ENCODE measurements around the gene POGZ. TPM values are rescaled to one million over a fixed set of nuclear protein-coding genes. Genes with fewer than 3 reads are reported as not detected.
"Not testable (repeated sequence)": the region's sequence is repeated elsewhere in the genome, so short reads cannot be mapped to it uniquely, and the experiment has no call there.

Gene POGZ
- total RNA-seq, 1 experiment from 2014 or later, result 34.5 TPM

DNA sequence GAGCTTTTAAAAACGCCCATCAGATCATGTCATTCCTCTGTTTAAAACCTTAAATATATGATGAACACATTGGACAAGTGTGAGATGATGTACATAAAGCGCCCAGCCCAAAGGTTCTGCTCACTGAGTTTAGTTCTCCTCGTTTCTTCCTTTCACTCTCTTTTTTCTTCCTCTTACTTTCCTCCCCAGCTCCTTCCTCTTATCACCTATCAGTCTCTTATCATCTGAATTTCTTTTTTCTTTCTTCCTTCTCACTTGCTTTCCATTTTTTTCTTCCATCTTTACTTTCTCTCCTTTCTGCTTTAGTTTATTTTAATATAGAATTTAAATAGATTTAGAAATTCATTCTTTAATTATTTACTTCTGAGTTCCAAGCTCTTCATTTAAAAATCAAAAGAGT lies 17.8 kb upstream of the POGZ start:
- no peak for DNase-seq (ENCODE audit: extremely low read depth, low read depth)

GRCh38 chr1:151476083-151476482 lies 16.8 kb upstream of the POGZ start:
- DNase-seq (ENCODE audit: extremely low read depth, low read depth), result no peak

- DNase-seq (ENCODE audit: extremely low read depth, low read depth), result no peak
These were observed 15.9 kb upstream of the POGZ start for GRCh38 chr1:151475175-151475574.

- DNase-seq (ENCODE audit: extremely low read depth, low read depth), result no peak
These were observed 15.5 kb upstream of the POGZ start for GRCh38 chr1:151474745-151475144.

DNA sequence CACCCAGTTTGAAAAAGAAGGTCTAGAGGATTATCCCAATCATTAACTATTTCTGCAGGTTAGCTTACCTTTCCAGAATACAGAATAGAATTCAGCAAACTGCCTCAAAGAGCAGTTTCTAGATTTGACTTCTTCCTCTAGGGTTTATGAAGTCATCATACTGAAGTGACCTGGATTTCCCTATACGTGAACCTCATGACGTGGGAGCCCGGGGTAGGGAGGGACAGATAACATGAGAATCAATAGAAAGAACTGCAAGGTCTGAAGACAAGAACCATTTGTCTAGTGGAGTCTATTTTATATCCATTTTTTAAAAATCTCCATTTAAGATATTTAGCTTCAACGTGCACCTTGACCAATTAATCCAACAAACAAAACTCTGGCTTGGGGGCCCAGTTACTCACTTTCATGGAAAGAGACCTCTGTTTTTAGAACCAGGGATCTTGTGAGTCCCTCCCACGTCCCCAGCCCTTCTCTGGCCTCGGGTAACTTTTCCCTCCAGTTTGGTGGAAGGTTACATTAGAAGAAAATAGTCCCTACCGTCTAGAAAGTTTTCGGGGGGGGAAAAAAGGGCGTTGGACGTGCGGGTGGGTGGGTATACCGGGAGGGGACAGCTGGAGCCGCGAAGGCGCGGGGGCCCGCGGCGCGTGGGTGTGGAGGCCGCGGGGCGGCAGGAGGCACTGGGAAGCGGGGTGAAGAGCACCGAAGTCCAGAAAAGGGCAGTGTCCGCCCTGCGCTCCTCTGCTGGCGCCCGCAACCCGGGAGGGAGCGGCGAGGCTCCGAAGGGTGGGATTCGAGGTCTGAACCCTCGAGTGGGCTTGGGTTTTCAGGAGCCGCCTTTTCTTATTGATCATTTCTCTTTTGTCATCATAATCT lies 13.8 kb upstream of the POGZ start:
- no peak for DNase-seq (ENCODE audit: extremely low read depth, low read depth)

DNA sequence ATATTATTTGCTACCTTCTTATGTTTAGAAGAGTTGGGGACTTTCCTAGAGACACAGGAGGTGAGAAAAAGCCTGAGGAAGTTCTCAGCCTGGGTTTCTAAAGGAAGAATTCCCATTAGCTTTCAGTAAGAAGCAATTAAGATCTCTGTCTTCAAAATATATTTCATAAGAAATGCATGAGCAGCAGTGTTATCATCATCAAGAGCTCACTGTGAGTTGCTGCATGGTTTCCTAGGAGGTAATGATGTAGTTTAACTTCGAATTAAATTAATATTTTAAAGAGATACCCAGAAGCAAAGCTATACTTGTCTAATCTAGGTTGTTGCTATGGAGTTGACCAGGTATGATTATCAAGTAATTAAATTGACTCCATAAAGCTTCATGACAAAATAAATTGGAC lies 5.7 kb upstream of the POGZ start:
- DNase-seq (ENCODE audit: extremely low read depth, low read depth), result no peak

- DNase-seq (ENCODE audit: extremely low read depth, low read depth), result no peak
These were observed 2.4 kb upstream of the POGZ start for GRCh38 chr1:151461694-151462093.

GRCh38 chr1:151458802-151459330 lies 428 bp downstream of the POGZ start:
- peak; percentile 56 for DNase-seq (ENCODE audit: extremely low read depth, low read depth)

- DNase-seq (ENCODE audit: extremely low read depth, low read depth), result peak; percentile 60
These were observed 1.1 kb downstream of the POGZ start for GRCh38 chr1:151457911-151458801.

DNA sequence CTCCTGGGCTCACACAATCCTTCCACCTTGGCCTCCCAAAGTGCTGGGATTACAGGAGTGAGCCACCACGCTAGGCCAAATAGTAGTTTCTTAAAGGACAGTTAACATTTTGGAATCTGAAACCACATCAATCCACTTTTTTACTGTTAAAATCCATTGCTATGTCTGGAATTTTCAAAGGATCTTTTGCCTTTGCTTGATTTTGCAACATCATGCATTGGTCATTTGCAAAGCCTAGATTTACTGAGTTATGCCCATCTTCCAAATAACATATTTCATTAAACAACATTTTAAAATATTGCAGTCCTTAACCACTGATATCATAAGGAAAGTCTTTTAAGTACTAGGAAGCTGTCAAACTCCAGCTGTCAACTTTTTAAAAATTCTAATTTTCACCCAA lies 3.3 kb downstream of the POGZ start:
- DNase-seq (ENCODE audit: extremely low read depth, low read depth), result no peak

DNA sequence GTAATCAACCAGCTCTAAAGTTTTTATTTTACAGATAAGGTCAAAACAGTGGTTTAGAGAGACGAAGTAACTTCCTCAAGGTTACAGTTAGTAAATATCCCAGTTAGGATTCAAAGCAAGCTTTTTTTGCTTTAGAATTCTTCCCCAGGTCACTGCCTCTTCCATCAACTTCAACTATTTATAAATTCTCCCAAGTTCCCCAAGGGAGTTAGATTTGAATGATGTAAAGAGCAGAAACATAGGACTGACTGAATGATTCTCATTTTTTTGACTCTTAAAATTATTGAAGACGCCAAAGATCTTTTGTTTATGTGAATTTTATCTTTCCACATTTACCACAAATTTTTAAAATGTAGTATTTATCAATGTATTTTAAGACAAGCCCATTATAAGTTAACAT lies 4.1 kb downstream of the POGZ start:
- no peak for DNase-seq (ENCODE audit: extremely low read depth, low read depth)

GRCh38 chr1:151447696-151448095 lies 11.6 kb downstream of the POGZ start:
- DNase-seq (ENCODE audit: extremely low read depth, low read depth), result no peak

DNA sequence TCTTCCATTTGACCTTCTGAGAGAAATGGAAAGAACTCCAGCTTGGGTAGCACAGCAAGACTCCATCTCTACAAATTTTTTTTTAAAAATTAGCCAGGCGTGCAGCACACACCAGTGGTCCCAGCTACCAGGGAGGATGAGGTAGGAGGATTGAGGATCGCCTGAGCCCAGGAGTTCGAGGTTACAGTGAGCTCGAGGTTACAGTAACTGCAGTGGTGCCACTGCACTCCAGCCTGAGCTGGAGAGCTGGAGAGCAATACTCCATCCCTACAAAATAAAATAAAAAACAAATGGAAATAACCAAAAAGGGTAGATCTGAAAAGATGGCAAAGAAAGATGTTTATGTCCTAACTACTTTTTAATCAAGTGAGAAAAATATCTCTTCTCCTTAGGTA lies 14.5 kb downstream of the POGZ start:
- no peak for DNase-seq (ENCODE audit: extremely low read depth, low read depth)

DNA sequence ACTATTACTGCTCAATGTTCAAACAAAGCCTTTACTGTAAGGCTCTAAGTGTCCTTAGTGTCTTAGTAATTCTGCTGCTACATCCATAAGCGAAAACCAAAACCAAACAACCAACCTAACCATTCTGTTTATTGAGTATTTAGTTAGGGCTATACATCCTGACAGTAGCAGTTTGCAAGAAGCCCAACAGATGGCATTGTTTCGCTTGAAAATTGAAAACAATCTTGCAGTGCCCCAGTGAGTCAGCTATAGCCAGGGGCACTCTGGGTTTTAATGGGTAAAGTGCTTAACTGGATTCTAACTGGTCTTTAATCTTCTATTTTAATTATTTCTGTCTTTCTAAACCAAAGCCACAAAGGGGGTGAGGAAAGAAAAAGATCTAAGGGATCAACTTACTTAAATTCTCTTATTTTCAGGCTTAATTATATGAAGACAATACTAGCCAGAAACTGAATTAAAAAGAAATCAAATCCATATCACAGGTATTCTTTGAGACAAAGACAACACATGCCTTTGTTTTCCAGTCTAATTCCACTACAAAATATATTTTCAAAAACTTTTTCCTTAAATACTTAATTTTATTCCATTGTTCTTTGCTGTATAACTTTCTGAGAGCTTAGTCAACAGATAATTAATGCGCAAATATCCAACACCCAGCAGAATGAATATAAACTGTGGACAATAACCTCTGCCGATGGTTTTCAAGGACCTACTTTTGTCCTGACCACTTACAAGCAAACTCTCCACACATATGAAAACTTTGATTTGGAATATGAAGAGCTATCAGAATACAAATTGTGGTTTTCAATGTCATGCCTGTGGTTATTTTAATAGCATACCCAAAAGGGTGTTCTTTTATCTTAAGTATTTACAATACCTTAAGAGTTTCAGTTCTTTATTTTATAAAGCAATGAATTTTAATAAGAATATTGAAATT lies 15.2 kb downstream of the POGZ start:
- peak; percentile 88 for DNase-seq (ENCODE audit: extremely low read depth, low read depth)

- not testable (repeated sequence) for DNase-seq (ENCODE audit: extremely low read depth, low read depth)
These were observed 21.9 kb downstream of the POGZ start for GRCh38 chr1:151437396-151437795.

DNA sequence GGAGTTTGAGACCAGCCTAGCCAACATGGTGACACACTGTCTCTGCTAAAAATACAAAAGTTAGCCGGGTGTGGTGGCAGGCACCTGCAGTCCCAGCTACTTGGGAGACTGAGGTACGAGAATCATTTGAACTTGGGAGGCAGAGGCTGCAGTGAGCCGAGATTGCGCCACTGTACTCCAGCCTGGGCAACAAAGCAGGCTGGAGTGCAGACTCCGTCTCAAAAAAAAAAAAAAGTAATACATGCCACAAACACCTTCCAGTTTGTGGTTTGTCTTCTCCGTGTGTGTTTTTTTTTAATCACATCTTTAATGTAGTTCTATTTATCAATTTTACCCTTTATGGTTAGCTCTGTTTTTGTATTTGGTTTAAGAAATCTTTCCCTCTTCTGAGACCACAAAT lies 22.3 kb downstream of the POGZ start:
- DNase-seq (ENCODE audit: extremely low read depth, low read depth), result no peak

DNA sequence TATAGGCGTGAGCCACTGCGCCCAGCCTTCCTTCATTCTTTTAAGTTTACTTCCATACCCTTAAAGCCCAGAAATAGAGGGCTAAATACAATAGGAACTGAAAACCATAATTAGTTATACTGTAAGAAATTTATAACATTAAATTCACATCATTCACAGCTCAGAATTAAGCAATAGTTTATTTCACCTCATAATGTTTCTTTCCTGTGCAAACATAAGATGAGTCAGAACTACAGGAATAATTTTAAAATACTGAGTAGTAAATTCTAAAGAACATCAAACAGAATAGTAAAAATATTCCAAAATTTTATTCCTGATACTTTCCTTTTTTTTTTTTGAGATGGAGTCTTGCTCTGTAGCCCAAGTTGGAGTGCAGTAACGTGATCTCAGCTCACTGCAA lies 24.1 kb downstream of the POGZ start:
- DNase-seq (ENCODE audit: extremely low read depth, low read depth), result no peak

GRCh38 chr1:151433827-151434226 lies 25.5 kb downstream of the POGZ start:
- DNase-seq (ENCODE audit: extremely low read depth, low read depth), result not testable (repeated sequence)

GRCh38 chr1:151428068-151428467 lies 31.2 kb downstream of the POGZ start:
- no peak for DNase-seq (ENCODE audit: extremely low read depth, low read depth)

DNA sequence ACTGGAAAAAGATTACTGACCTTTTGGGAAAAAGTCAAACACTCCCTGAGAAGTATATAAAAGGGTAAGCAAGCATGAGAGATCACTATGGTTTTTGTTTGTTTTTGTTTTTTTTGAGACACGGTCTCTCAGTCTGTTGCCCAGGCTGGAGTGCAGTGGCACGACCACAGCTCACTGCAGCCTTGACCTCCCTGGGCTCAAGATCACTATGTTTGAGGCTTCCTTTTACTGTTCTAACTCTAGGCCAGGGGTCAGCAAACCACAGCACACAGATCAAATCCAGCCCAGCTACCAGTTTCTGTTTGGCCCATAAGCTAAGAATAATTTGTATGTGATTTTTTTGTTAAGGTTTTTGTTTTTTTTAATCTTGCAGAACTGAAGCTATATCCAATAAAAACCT lies 34.2 kb downstream of the POGZ start:
- no peak for DNase-seq (ENCODE audit: extremely low read depth, low read depth)
